Fibroblast of lung (primary cell): Measurements from ENCODE around the gene S1PR2.

Experiments
- CTCF ChIP-seq, 2 donors: IDR thresholded peaks in 1 of 2; conservative IDR thresholded peaks in 1 of 2; 1 replicate in 1 of 2; 2 replicates in 1 of 2; pipeline ENCODE4 v1.5.1; 2011 to 2012; ENCODE audit warnings: low read length in 2 of 2, control low read depth in 1 of 2, inconsistent platforms in 1 of 2, low read depth in 1 of 2, mild to moderate bottlenecking in 1 of 2
- EZH2 ChIP-seq: IDR thresholded peaks from 2 replicates; pipeline ENCODE4 v1.5.1; 2012; ENCODE audit warnings: low read length, control low read depth, mild to moderate bottlenecking; ENCODE audit errors: missing control alignments

GRCh38 chr19:10230173-10230860 lies 814 bp downstream of the S1PR2 start:
- TF ChIP-seq CTCF (conservative IDR thresholded peaks at IDR 0.05 in 1 of 2, IDR thresholded peaks at IDR 0.05 in 1 of 2; ENCODE audit: low read depth in 1 of 2, low read length in 2 of 2): peak; percentile 8 to 11
- TF ChIP-seq EZH2: no peak
